GF-D8 (cell line): ENCODE results near the gene ZBP1.

Experiments used
- DNase-seq: peaks from one replicate; lab custom pipeline; 2025; lab: John Stamatoyannopoulos, UW

The ZBP1 gene

GRCh38 chr20:57598060-57598459 lies 22.2 kb downstream of the ZBP1 start:
- DNase-seq: no peak

- no peak for DNase-seq
Measured at GRCh38 chr20:57596998-57597939, 23.0 kb downstream of the ZBP1 start.

GRCh38 chr20:57596358-57596757 lies 23.9 kb downstream of the ZBP1 start:
- no peak for DNase-seq

- DNase-seq: no peak
Measured at GRCh38 chr20:57595041-57596030, 24.9 kb downstream of the ZBP1 start.

- DNase-seq: no peak
Measured at GRCh38 chr20:57594092-57594951, 25.9 kb downstream of the ZBP1 start.

- no peak for DNase-seq
Measured at GRCh38 chr20:57593134-57593886, 26.9 kb downstream of the ZBP1 start.

- no peak for DNase-seq
Measured at GRCh38 chr20:57592263-57593092, 27.7 kb downstream of the ZBP1 start.

- DNase-seq: no peak
Measured at GRCh38 chr20:57591289-57592229, 28.7 kb downstream of the ZBP1 start.

- no peak for DNase-seq
Measured at GRCh38 chr20:57590485-57591288, 29.5 kb downstream of the ZBP1 start.

GRCh38 chr20:57589728-57590484 lies 30.3 kb downstream of the ZBP1 start:
- no peak for DNase-seq

- no peak for DNase-seq
Measured at GRCh38 chr20:57589123-57589727, 31.0 kb downstream of the ZBP1 start.

- DNase-seq: no peak
Measured at GRCh38 chr20:57588596-57588995, 31.6 kb downstream of the ZBP1 start.

GRCh38 chr20:57587989-57588377 lies 32.2 kb downstream of the ZBP1 start:
- no peak for DNase-seq

GRCh38 chr20:57587278-57587988 lies 32.8 kb downstream of the ZBP1 start:
- DNase-seq: no peak

GRCh38 chr20:57586943-57587277 lies 33.3 kb downstream of the ZBP1 start:
- no peak for DNase-seq

- no peak for DNase-seq
Measured at GRCh38 chr20:57586370-57586793, 33.8 kb downstream of the ZBP1 start.
